H1 (cell line): Measurements from ENCODE around the gene HMCN1. TPM values are rescaled to one million over a fixed set of nuclear protein-coding genes. Genes with fewer than 3 reads are reported as not detected.

Source experiments
- CTCF ChIA-PET: fragments of 300-600 bp; sonication (Branson Sonifier 250); formaldehyde crosslinking; loops from one replicate; lab custom pipeline; 2021; ENCODE audit not compliant: partially characterized antibody; lab: Charles Lee
- POLR2A ChIA-PET: fragments of 300-600 bp; sonication (Branson Sonifier 250); formaldehyde crosslinking; loops from one replicate; lab custom pipeline; 2021; ENCODE audit warnings: inconsistent platforms; ENCODE audit not compliant: partially characterized antibody; lab: Charles Lee
- DNase-seq, 2 experiments: peaks; one replicate each; pipeline versions ENCODE4 v3.0.0 to v3.0.0-alpha.2; 2010 to 2022; ENCODE audit warnings: low spot score in 2 of 2, low read depth in 1 of 2, mixed read lengths in 1 of 2
- FAIRE-seq: peaks from 2 replicates; lab custom pipeline; 2011; peaks lifted over from hg19 to GRCh38; lab: Jason Lieb, UNC
- H2AFZ ChIP-seq: 2 replicates; pipeline ENCODE4 v1.8.1; 2012; ENCODE audit warnings: low read length, inconsistent platforms
- H2AK5ac ChIP-seq: 2 replicates; pipeline ENCODE4 v1.6.1; 2013; ENCODE audit warnings: low read depth, low read length
- H2BK120ac ChIP-seq: replicated peaks from 2 replicates; pipeline ENCODE3; 2013; ENCODE audit warnings: low read depth, low read length, inconsistent platforms
- H2BK12ac ChIP-seq: 2 replicates; pipeline ENCODE4 v1.6.1; 2013; ENCODE audit warnings: low read depth, low read length
- H2BK15ac ChIP-seq: 2 replicates; pipeline ENCODE4 v1.6.1; 2013; ENCODE audit warnings: low read length
- H2BK20ac ChIP-seq: 2 replicates; pipeline ENCODE4 v1.6.1; 2013; ENCODE audit warnings: low read length
- H2BK5ac ChIP-seq: 2 replicates; pipeline ENCODE4 v1.6.1; 2013; ENCODE audit warnings: low read depth, low read length
- H3K14ac ChIP-seq: 2 replicates; pipeline ENCODE4 v1.6.1; 2013; ENCODE audit warnings: inconsistent platforms; ENCODE audit not compliant: insufficient read length
- H3K18ac ChIP-seq: 2 replicates; pipeline ENCODE4 v1.6.1; 2013; ENCODE audit warnings: low read length; ENCODE audit errors: extremely low read depth
- H3K23ac ChIP-seq: 2 replicates; pipeline ENCODE4 v1.6.1; 2013; ENCODE audit warnings: inconsistent platforms; ENCODE audit not compliant: insufficient read length
- H3K23me2 ChIP-seq: 2 replicates; pipeline ENCODE4 v1.6.1; 2013; ENCODE audit warnings: low read depth, low read length
- H3K27ac ChIP-seq: 2 replicates; pipeline ENCODE4 v1.6.1; 2011; ENCODE audit warnings: low read depth, low read length, inconsistent platforms
- H3K27me3 ChIP-seq, 4 experiments: replicated peaks in 1 of 4; 1 replicate in 1 of 4; 2 replicates in 3 of 4; pipeline versions ENCODE4 v1.6.1 to v1.8.1; 2011 to 2013; ENCODE audit warnings: low read length in 3 of 4, mild to moderate bottlenecking in 3 of 4, inconsistent platforms in 2 of 4, mixed read lengths in 2 of 4, moderate library complexity in 1 of 4; ENCODE audit not compliant: control insufficient read depth in 3 of 4, insufficient read depth in 3 of 4; ENCODE audit errors: extremely low read depth in 1 of 4
- H3K36me3 ChIP-seq, 4 experiments: 2 replicates each; pipeline versions ENCODE4 v1.6.1 to v1.8.1; 2011 to 2013; ENCODE audit warnings: mild to moderate bottlenecking in 4 of 4, low read length in 3 of 4, moderate library complexity in 2 of 4, control low read depth in 1 of 4, inconsistent platforms in 1 of 4; ENCODE audit not compliant: insufficient read depth in 4 of 4, control insufficient read depth in 2 of 4
- H3K4ac ChIP-seq: replicated peaks from 2 replicates; pipeline ENCODE3; 2013; ENCODE audit warnings: low read length, low read depth, mixed read lengths, inconsistent platforms; ENCODE audit not compliant: insufficient read length
- H3K4me1 ChIP-seq, 4 experiments: replicated peaks in 1 of 4; 1 replicate in 1 of 4; 2 replicates in 3 of 4; pipeline versions ENCODE4 v1.6.1 to v1.8.1; 2011 to 2013; ENCODE audit warnings: low read length in 3 of 4, inconsistent platforms in 2 of 4, mixed read lengths in 1 of 4; ENCODE audit not compliant: insufficient read depth in 4 of 4, control insufficient read depth in 3 of 4
- H3K4me2 ChIP-seq, 2 experiments: 2 replicates each; pipeline versions ENCODE4 v1.6.1 to v1.8.1; 2011 to 2013; ENCODE audit warnings: low read depth in 2 of 2, low read length in 2 of 2, control low read depth in 1 of 2, inconsistent platforms in 1 of 2, mild to moderate bottlenecking in 1 of 2; ENCODE audit not compliant: insufficient read depth in 1 of 2
- H3K4me3 ChIP-seq, 4 experiments: fragments of 200-600, 300-600 bp in 1 of 4; sonication (generic), shearing (Covaris generic), sonication (Bioruptor Twin) in 1 of 4; 2 replicates each; pipeline versions ENCODE4 v1.5.1 to v1.8.1; 2011 to 2016; ENCODE audit warnings: low read length in 4 of 4, low read depth in 3 of 4, control low read depth in 2 of 4, inconsistent platforms in 2 of 4, mild to moderate bottlenecking in 2 of 4, mixed read lengths in 1 of 4, moderate library complexity in 1 of 4; ENCODE audit not compliant: insufficient read depth in 2 of 4; ENCODE audit errors: extremely low read depth in 1 of 4
- H3K56ac ChIP-seq: replicated peaks from 2 replicates; pipeline ENCODE3; 2013; ENCODE audit warnings: low read depth, mild to moderate bottlenecking, mixed read lengths, low read length, inconsistent platforms; ENCODE audit not compliant: insufficient read length
- H3K79me1 ChIP-seq: 2 replicates; pipeline ENCODE4 v1.6.1; 2013; ENCODE audit warnings: low read depth, low read length, control low read depth
- H3K79me2 ChIP-seq, 2 experiments: 2 replicates each; pipeline versions ENCODE4 v1.6.1 to v1.8.1; 2012 to 2013; ENCODE audit warnings: low read length in 2 of 2, mild to moderate bottlenecking in 2 of 2, inconsistent platforms in 1 of 2; ENCODE audit not compliant: insufficient read depth in 2 of 2, control insufficient read depth in 1 of 2
- H3K9ac ChIP-seq, 4 experiments: replicated peaks in 1 of 4; 1 replicate in 1 of 4; 2 replicates in 3 of 4; pipeline versions ENCODE4 v1.6.1 to v1.8.1; 2011 to 2013; ENCODE audit warnings: low read depth in 3 of 4, low read length in 3 of 4, control low read depth in 2 of 4, mild to moderate bottlenecking in 2 of 4, moderate library complexity in 2 of 4, inconsistent platforms in 1 of 4; ENCODE audit errors: extremely low read depth in 1 of 4
- H3K9me3 ChIP-seq, 2 experiments: 2 replicates each; pipeline versions ENCODE4 v1.6.1 to v1.8.1; 2012 to 2013; ENCODE audit warnings: mild to moderate bottlenecking in 2 of 2, moderate library complexity in 2 of 2, control low read depth in 1 of 2, inconsistent platforms in 1 of 2, low read depth in 1 of 2, low read length in 1 of 2, mixed read lengths in 1 of 2; ENCODE audit not compliant: insufficient read depth in 2 of 2
- H4K20me1 ChIP-seq, 2 experiments: replicated peaks in 1 of 2; 2 replicates each; pipeline versions ENCODE3 to v1.8.1; 2011 to 2013; ENCODE audit warnings: inconsistent platforms in 2 of 2, low read length in 2 of 2, mild to moderate bottlenecking in 1 of 2; ENCODE audit not compliant: insufficient read depth in 2 of 2, control insufficient read depth in 1 of 2
- H4K5ac ChIP-seq: 2 replicates; pipeline ENCODE4 v1.6.1; 2013; ENCODE audit warnings: low read length, low read depth, mixed read lengths, inconsistent platforms; ENCODE audit not compliant: insufficient read length
- H4K8ac ChIP-seq: 2 replicates; pipeline ENCODE4 v1.8.0; 2013; ENCODE audit warnings: mild to moderate bottlenecking, moderate library complexity, low read length, inconsistent platforms; ENCODE audit not compliant: insufficient read depth; ENCODE audit errors: extremely low read depth
- H4K91ac ChIP-seq: replicated peaks from 2 replicates; pipeline ENCODE3; 2013; ENCODE audit warnings: low read length, mixed read lengths, inconsistent platforms; ENCODE audit not compliant: insufficient read length
- BRCA1 ChIP-seq: IDR thresholded peaks from 2 replicates; pipeline ENCODE4 v1.6.1; 2012; ENCODE audit warnings: low read depth, low read length, improper control_type of control experiment
- CEBPB ChIP-seq: IDR thresholded peaks from 2 replicates; pipeline ENCODE4 v1.6.1; 2012; ENCODE audit warnings: low read depth, low read length
- CTBP2 ChIP-seq: IDR thresholded peaks from 2 replicates; pipeline ENCODE4 v1.7.0; 2011; ENCODE audit warnings: borderline replicate concordance, mild to moderate bottlenecking, moderate library complexity, mixed read lengths, low read length; ENCODE audit not compliant: insufficient read depth, insufficient read length
- EP300 ChIP-seq, 2 experiments: IDR thresholded peaks; 1 replicate in 1 of 2; 2 replicates in 1 of 2; pipeline ENCODE4 v1.6.1; 2011 to 2012; ENCODE audit warnings: low read depth in 2 of 2, low read length in 2 of 2, mild to moderate bottlenecking in 2 of 2, borderline replicate concordance in 1 of 2, inconsistent platforms in 1 of 2, moderate library complexity in 1 of 2
- HDAC6 ChIP-seq: IDR thresholded peaks from one replicate; pipeline ENCODE4 v1.7.1; 2012; ENCODE audit warnings: low read depth, mild to moderate bottlenecking, inconsistent platforms, low read length, moderate library complexity
- POLR2AphosphoS5 ChIP-seq: IDR thresholded peaks from 2 replicates; pipeline ENCODE4 v1.6.1; 2011; ENCODE audit warnings: low read depth, low read length
- RXRA ChIP-seq: IDR thresholded peaks from 2 replicates; pipeline ENCODE4 v1.6.1; 2011; ENCODE audit warnings: low read depth, mild to moderate bottlenecking, low read length, moderate library complexity; ENCODE audit not compliant: insufficient read depth
- SAP30 ChIP-seq: fragments of 300-600 bp; sonication (generic); IDR thresholded peaks from 2 replicates; pipeline ENCODE4 v1.7.1; 2012; ENCODE audit warnings: low read length, moderate library complexity, mild to moderate bottlenecking, inconsistent platforms; ENCODE audit not compliant: insufficient read depth, insufficient replicate concordance
- TBP ChIP-seq: IDR thresholded peaks from 2 replicates; pipeline ENCODE4 v1.6.1; 2011; ENCODE audit warnings: low read depth, low read length, improper control_type of control experiment
- WGBS, 2 experiments: shearing (Covaris generic) in 1 of 2; methylation state at CpG; one replicate each; pipeline versions ENCODE4 v1.1.6 to v1.1.7; 2013 to 2015; ENCODE audit warnings: low lambda C conversion rate in 2 of 2, mixed read lengths in 2 of 2, inconsistent platforms in 1 of 2, low coverage in 1 of 2, missing lambda C conversion rate in 1 of 2; ENCODE audit not compliant: insufficient replicate concordance in 2 of 2, insufficient coverage in 1 of 2, insufficient read length in 1 of 2; ENCODE audit errors: extremely low coverage in 1 of 2, missing lambda C conversion rate in 1 of 2; 5-methylcytosine and 5-hydroxymethylcytosine counted together
- polyA plus RNA-seq, 7 experiments: library from polyadenylated mRNA; depleted of rRNA in 3 of 7; stranded (reverse) in 5 of 7; unstranded in 2 of 7; fragments of >200 nt in 5 of 7; fragments of 200-250 nt in 2 of 7; gene quantifications; 1 replicate in 5 of 7; 2 replicates in 1 of 7; 4 replicates in 1 of 7; pipeline versions ENCODE4 v1.2.1 to v1.2.3, GENCODE V29; 2011 to 2013; ENCODE audit warnings: missing spikeins in 2 of 7, mixed read lengths in 2 of 7
- total RNA-seq: library from RNA; stranded (reverse); fragmentation: NEBNext Ultra II Directional; extraction: Animal tissue kit (Norgen Biotek cat#: 25700); gene quantifications from 2 replicates; pipeline ENCODE4 v1.2.1, GENCODE V29; 2021
- TF ChIP-seq, protein P1 (sequence below): IDR thresholded peaks from 2 replicates; pipeline ENCODE4 v1.6.1; 2011; ENCODE audit warnings: low read depth, mild to moderate bottlenecking, low read length; ENCODE audit not compliant: insufficient read depth
- TF ChIP-seq, protein P2 (sequence below), 3 experiments: IDR thresholded peaks; 1 replicate in 2 of 3; 2 replicates in 1 of 3; pipeline versions ENCODE4 v1.5.1 to v1.6.1; 2011; ENCODE audit warnings: low read length in 3 of 3, mild to moderate bottlenecking in 3 of 3, inconsistent platforms in 2 of 3, low read depth in 1 of 3, moderate library complexity in 1 of 3; ENCODE audit not compliant: insufficient read depth in 1 of 3; ENCODE audit errors: control extremely low read depth in 1 of 3

The HMCN1 gene
- total and polyA plus RNA-seq, 2 of the 8 experiments (the other 6 are each of a cell fraction or from before 2014, with no cell fraction given): 13.8 to 14.6 TPM

DNA sequence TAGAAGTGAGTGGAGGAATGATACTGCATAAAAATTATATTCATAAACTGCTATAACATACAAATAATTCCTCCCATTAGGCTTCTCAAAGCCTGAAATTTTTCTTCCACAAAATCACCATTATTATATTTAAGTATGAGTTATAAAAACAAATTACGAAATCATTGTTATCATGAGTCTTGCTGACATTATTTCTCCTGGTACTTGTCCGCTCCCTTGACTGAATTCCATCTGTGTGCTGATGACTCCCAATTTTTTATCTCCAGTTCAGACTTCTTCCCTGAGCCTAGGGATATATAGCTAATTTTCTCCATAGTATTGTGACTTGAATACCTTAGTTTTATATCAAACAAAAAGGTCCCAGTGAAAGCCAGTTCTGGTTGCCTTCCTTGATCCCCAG is 268.2 kb downstream of the HMCN1 start:
- CTCF ChIA-PET: interaction anchor here (0.6 kb wide), 1 partner anchor 1214 kb away, joined by 3 read pairs; no protein-coding TSS in a partner anchor
- Histone ChIP-seq H3K56ac (no peak overlapping the region), H3K79me1 (no peaks in the 10 kb centered on the region), H4K5ac (no peak overlapping the region), H2BK5ac (no peak overlapping the region), H2BK12ac (no peak overlapping the region), H3K4me1 (no peaks in the 10 kb centered on the region), H3K4me2 (no peak overlapping the region), H2BK20ac (no peak overlapping the region), H3K79me2 (no peaks in the 10 kb centered on the region), H3K23ac (no peak overlapping the region), H3K36me3 (no peaks in the 10 kb centered on the region), H2BK15ac (no peak overlapping the region), H4K8ac (no peak overlapping the region), H2AFZ (no peak overlapping the region), H2AK5ac (no peak overlapping the region), H3K9ac (no peak overlapping the region), H3K23me2 (no peaks in the 10 kb centered on the region), H3K9me3 (no peaks in the 10 kb centered on the region), H3K27ac (no peak overlapping the region), H4K91ac (no peak overlapping the region), H3K4me3 (no peak overlapping the region), H4K20me1 (no peaks in the 10 kb centered on the region), H3K27me3 (no peaks in the 10 kb centered on the region), H3K18ac (no peak overlapping the region), H2BK120ac (no peak overlapping the region), H3K4ac (no peak overlapping the region), H3K14ac (no peak overlapping the region)
- DNase-seq (no peak), FAIRE-seq (no peak)
- POLR2A ChIA-PET: no interaction called here
- 91% methylated on average over 2 of the region's 2 CpGs; no CpG with 5 or more reads in 1 of the 2 experiments for WGBS, 2 experiments
- TF ChIP-seq EP300 (IDR thresholded peaks at IDR 0.05; ENCODE audit: borderline replicate concordance in 1 of 2, low read depth in 2 of 2, low read length in 2 of 2): no peak
- no peak for TF ChIP-seq CEBPB
- no peak for TF ChIP-seq HDAC6
- no peak for TF ChIP-seq BRCA1
- no peak for TF ChIP-seq TBP
- TF ChIP-seq, protein P1, sequence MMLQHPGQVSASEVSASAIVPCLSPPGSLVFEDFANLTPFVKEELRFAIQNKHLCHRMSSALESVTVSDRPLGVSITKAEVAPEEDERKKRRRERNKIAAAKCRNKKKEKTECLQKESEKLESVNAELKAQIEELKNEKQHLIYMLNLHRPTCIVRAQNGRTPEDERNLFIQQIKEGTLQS: no peak
- no peak for TF ChIP-seq SAP30
- no peak for TF ChIP-seq CTBP2
- no peak for TF ChIP-seq POLR2AphosphoS5
- no peak for TF ChIP-seq RXRA
- TF ChIP-seq, protein P2, sequence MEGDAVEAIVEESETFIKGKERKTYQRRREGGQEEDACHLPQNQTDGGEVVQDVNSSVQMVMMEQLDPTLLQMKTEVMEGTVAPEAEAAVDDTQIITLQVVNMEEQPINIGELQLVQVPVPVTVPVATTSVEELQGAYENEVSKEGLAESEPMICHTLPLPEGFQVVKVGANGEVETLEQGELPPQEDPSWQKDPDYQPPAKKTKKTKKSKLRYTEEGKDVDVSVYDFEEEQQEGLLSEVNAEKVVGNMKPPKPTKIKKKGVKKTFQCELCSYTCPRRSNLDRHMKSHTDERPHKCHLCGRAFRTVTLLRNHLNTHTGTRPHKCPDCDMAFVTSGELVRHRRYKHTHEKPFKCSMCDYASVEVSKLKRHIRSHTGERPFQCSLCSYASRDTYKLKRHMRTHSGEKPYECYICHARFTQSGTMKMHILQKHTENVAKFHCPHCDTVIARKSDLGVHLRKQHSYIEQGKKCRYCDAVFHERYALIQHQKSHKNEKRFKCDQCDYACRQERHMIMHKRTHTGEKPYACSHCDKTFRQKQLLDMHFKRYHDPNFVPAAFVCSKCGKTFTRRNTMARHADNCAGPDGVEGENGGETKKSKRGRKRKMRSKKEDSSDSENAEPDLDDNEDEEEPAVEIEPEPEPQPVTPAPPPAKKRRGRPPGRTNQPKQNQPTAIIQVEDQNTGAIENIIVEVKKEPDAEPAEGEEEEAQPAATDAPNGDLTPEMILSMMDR (IDR thresholded peaks at IDR 0.05; ENCODE audit: control extremely low read depth in 1 of 3, insufficient read depth in 1 of 3, low read depth in 1 of 3, low read length in 3 of 3): no peak
